SH-SY5Y (cell line): ENCODE results near the gene MARK1.

Source experiments
- GATA2 ChIP-seq: IDR thresholded peaks from 2 replicates; pipeline ENCODE4 v1.6.1; 2011; ENCODE audit warnings: mild to moderate bottlenecking, low read depth, low read length
- GATA3 ChIP-seq: IDR thresholded peaks from 2 replicates; pipeline ENCODE4 v1.6.1; 2011; ENCODE audit warnings: low read depth, mild to moderate bottlenecking, low read length, moderate library complexity

GRCh38 chr1:220579317-220579716 lies 51.4 kb downstream of the MARK1 start:
- no peak for TF ChIP-seq GATA3
- no peak for TF ChIP-seq GATA2
